HCT116 (cell line): Measurements from ENCODE around the gene PARP2.

Experiments
- EZH2 ChIP-seq: fragments of 200-600 bp; sonication (generic); IDR thresholded peaks from 2 replicates; pipeline ENCODE4 v1.6.1; 2017; ENCODE audit warnings: antibody characterized with exemption, mixed run types
- SP1 ChIP-seq: IDR thresholded peaks from 2 replicates; pipeline ENCODE4 v1.6.1; 2012; ENCODE audit warnings: low read depth
- TF ChIP-seq, protein P1 (sequence below), 3 experiments: fragments of 200-600 bp in 1 of 3; sonication (generic) in 1 of 3; IDR thresholded peaks in 2 of 3; conservative IDR thresholded peaks in 1 of 3; 2 replicates each; pipeline ENCODE4 v1.5.1; 2012 to 2017; ENCODE audit warnings: low read depth in 2 of 3, low read length in 2 of 3, antibody characterized with exemption in 1 of 3, borderline replicate concordance in 1 of 3, control low read depth in 1 of 3, mild to moderate bottlenecking in 1 of 3, mixed read lengths in 1 of 3, mixed run types in 1 of 3, moderate library complexity in 1 of 3; ENCODE audit not compliant: insufficient read depth in 1 of 3
- TF ChIP-seq, protein P2 (sequence below): IDR thresholded peaks from 2 replicates; pipeline ENCODE4 v1.6.1; 2012
- TF ChIP-seq, protein P3 (sequence below): IDR thresholded peaks from 2 replicates; pipeline ENCODE4 v1.6.1; 2012

- TF ChIP-seq, protein P1, sequence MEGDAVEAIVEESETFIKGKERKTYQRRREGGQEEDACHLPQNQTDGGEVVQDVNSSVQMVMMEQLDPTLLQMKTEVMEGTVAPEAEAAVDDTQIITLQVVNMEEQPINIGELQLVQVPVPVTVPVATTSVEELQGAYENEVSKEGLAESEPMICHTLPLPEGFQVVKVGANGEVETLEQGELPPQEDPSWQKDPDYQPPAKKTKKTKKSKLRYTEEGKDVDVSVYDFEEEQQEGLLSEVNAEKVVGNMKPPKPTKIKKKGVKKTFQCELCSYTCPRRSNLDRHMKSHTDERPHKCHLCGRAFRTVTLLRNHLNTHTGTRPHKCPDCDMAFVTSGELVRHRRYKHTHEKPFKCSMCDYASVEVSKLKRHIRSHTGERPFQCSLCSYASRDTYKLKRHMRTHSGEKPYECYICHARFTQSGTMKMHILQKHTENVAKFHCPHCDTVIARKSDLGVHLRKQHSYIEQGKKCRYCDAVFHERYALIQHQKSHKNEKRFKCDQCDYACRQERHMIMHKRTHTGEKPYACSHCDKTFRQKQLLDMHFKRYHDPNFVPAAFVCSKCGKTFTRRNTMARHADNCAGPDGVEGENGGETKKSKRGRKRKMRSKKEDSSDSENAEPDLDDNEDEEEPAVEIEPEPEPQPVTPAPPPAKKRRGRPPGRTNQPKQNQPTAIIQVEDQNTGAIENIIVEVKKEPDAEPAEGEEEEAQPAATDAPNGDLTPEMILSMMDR (IDR thresholded peaks at IDR 0.05 in 2 of 3, conservative IDR thresholded peaks at IDR 0.05 in 1 of 3; ENCODE audit: borderline replicate concordance in 1 of 3, insufficient read depth in 1 of 3, low read depth in 2 of 3, low read length in 2 of 3): no peak
- TF ChIP-seq, protein P2, sequence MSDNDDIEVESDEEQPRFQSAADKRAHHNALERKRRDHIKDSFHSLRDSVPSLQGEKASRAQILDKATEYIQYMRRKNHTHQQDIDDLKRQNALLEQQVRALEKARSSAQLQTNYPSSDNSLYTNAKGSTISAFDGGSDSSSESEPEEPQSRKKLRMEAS: no peak
- no peak for TF ChIP-seq SP1
- TF ChIP-seq, protein P3, sequence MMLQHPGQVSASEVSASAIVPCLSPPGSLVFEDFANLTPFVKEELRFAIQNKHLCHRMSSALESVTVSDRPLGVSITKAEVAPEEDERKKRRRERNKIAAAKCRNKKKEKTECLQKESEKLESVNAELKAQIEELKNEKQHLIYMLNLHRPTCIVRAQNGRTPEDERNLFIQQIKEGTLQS: no peak
- TF ChIP-seq EZH2: no peak
Measured at GRCh38 chr14:20329355-20329754, 14.1 kb upstream of the PARP2 start.
